ENCODE results near the gene NGEF. TPM values are rescaled to one million over a fixed set of nuclear protein-coding genes. Genes with fewer than 3 reads are reported as not detected.
"Not testable (repeated sequence)": the region's sequence is repeated elsewhere in the genome, so short reads cannot be mapped to it uniquely, and the experiment has no call there.

Gene NGEF
- total RNA-seq, 1 experiment from 2014 or later = 3.4 TPM

DNA sequence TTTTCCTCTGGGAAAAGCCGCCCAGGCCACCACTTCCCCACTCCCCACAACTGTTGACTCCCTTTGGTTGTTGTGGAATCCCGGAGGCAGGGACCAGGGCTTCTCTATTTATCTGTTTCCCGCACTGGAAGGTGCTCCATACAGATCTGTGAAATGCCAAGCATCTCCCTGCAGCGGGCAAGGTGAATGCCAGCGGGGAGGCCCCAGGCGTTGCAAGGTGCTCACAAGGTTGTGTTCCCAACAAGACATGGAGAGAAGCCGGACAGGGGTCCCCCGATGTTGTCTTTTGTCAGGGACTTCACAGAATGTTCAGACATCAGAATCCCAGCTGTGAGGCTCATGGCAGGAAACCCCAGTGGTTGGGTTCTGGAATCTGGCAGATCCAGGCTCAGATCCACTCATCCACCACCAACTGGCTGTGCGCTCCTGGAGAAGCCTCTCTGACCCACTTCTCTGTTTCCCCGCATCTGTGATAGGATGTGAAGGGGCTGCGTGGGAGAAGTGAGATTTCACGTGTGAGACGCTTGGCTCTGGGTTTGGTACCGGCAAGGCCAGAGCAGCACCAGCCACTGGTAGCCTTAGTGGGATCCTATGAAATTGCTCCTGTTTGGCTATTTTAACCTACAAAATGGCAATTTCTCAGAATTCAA, 10.8 kb upstream of the NGEF start:
- DNase-seq (ENCODE audit: extremely low read depth, low read depth) = no peak

DNA sequence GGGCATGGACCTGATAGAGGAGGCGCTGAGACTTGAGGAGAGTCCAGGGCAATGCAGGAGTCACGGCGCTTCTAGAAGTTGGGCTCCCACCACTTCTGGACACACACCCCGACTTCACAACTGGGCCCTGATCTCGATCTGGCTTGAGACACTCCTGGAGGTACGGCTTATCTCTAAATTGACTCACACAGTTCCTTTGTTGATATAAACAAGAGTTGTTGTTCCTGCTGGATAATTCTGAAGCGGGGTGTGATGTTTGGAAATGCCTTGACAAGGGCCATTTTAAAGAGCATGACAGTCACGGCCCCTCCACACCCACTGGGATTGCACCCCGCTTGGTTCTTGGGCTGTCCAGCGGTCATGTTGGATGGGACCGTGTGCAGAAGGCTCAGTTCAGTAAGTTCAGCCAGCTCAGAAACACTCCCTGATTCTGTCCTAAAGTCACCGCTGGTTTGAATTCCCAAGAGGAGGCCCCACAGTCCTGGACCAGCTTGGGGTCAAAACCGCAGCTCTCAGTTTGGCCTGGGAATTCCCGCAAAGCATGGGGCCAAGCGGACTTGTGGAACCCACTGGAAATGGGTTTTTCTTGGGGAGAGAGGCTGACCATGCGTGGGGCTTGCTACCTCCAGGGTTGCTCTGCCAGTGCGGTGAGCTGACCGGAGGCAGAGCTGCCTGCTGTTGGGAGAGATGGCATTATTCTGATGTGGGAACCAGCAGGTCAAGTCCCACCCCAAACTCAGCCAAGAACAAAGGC, 10.1 kb upstream of the NGEF start:
- DNase-seq (ENCODE audit: extremely low read depth, low read depth) = no peak

DNA sequence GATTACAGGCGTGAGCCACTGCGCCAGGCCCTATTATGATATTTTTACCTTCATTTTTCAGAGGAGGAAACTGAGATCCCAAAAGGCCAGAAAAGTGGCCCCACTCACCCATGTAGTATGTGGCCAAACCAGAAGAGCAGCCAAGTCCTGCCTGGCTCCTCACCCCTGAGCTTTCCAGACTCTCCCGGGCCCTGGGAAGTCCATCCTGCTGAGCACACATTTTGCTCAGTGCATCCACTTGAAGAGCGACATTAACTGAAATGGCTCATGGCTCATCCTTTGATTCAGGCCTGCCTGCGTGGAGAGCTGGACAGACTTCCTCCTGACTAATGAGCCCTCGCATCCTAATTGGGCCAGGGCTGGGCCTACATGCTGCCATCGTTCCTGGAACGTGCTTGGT, 9.5 kb upstream of the NGEF start:
- no peak for DNase-seq (ENCODE audit: extremely low read depth, low read depth)

DNA sequence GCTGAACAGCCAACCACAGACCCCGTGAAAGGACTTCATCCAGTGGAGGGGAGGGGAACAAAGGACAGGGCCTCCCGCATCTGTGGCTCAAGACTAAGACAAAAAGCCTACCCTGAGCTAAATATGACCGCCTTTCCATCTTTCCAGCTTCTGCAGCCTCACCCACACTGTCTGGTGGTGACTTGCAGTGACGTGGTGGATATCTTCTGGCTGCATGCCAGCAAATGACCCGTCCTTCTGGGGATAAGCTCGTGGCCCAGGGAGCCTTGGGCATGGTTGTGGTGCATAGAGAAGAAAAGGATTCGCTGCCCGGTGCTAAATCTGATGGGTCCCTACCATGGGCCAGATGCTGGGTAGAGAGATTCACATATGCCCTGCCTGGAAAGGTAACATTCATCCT, 8.7 kb upstream of the NGEF start:
- no peak for DNase-seq (ENCODE audit: extremely low read depth, low read depth)

DNA sequence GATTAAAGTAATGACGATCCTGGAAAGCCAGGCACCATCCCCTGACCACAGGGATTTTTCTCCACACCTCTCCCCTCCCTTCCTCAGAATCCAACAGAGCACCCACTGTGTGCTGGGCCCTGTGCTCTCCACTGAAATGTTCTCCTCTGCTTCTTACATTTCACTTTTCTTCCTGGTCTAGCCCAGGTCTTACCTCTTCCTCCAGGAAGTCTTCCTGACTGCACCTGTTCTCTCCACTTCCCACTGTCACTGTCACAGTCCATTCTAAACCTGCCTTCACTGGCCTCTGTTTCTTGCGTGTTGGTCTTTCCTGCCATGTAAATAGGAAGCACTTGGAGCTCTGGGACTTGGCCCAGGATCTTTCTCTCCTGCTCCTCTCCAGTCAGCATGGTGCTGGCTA, 7.4 kb upstream of the NGEF start:
- no peak for DNase-seq (ENCODE audit: extremely low read depth, low read depth)

DNA sequence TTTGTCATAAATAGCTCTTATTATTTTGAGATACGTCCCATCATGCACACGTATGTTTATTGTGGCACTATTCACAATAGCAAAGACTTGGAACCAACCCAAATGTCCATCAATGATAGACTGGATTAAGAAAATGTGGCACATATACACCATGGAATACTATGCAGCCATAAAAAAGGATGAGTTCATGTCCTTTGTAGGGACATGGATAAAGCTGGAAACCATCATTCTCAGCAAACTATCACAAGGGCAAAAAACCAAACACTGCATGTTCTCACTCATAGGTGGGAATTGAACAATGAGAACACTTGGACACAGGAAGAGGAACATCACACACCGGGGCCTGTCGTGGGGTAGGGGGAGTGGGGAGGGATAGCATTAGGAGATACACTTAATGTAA, 6.6 kb upstream of the NGEF start:
- DNase-seq (ENCODE audit: extremely low read depth, low read depth) = not testable (repeated sequence)

DNA sequence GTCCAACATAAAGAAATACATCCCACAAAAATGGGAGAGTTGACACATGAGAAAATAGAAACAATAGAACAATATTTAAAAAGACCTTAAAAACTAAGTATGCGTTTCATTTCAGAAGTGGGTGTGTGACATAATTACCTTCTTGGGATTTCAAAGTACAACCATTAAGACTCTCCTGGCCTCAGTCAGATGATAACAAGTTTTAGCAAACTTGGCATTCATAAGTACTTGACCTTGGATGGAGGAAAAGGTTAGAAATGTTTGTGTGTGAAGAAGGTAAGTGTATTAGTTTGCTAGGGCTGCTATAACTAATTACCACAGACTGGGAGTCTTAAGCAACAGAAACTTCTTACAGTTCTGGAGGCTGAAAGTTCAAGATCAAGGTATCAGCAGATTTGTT, 4.9 kb upstream of the NGEF start:
- no peak for DNase-seq (ENCODE audit: extremely low read depth, low read depth)

DNA sequence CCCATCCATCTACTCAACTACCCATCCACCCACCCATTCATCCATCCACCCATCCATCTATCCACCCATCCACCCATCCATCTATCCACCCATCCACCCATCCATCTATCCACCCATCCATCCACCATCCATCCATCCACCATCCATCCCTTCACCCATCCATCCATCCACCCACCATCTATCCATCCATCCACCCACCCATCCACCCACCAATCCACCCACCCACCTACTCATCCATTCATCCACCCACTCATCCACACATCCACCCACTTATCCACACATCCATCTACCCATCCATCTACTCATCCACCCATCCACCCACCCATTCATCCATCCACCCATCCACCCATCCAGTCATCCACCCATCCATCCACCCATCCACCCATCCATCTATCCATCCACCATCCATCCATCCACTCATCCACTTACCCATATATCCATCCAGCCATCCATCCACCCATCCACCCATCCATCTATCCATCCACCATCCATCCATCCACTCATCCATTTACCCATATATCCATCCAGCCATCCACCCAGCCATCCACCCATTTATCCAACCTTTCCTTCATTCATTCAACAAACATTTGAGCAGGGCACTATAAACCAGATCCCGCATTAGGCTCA, 2.1 kb upstream of the NGEF start:
- no peak for DNase-seq (ENCODE audit: extremely low read depth, low read depth)

DNA sequence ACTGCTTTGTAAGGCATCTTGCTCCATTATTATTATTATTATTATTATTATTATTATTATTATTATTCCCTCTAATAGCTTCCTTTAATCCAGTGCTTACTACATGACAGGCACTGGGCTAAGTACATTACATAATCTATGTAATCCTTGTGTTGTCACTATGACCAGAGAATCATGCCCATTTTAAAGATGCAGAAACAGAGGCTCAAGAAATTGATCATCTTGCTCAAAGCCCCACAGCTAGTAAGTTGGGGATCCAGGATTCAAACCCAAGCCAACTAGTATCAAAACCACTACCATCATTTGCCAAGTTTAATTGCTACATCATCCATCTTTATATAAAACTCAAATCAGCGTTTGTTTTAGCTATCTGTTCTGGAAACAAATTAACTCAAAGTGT, 594 bp upstream of the NGEF start:
- DNase-seq (ENCODE audit: extremely low read depth, low read depth) = no peak

DNA sequence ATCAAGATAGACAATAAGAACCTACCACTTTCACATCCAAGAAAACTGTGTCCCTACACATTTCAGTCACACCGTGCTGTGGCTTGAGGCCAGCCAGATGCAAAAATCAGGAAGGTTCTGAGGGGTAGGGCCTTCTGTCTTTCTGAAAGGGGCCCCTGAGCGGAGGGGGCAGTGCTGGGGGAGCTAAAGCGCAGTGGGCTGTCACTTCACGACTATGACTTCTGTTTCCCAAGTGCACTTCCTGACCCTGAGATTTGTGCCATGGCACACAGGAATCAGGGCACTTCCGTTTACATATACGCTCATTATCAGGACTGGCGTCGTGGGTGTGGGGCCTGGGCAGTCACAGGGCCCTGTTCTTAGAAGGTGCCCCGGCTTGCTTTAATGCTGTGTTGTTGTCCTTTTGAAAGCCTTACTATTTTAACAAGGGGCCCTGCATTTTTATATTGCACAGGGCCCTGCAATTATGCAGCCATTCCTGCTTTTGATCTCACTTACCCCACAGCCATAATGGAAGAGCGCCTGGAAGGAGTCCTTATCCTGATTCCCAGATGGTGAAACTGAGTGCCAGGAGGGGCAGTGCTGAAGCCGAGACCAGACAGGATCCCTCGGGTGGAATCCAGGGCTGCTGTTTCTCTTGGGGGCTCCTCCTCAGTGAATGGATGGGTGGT, 620 bp downstream of the NGEF start:
- no peak for DNase-seq (ENCODE audit: extremely low read depth, low read depth)

DNA sequence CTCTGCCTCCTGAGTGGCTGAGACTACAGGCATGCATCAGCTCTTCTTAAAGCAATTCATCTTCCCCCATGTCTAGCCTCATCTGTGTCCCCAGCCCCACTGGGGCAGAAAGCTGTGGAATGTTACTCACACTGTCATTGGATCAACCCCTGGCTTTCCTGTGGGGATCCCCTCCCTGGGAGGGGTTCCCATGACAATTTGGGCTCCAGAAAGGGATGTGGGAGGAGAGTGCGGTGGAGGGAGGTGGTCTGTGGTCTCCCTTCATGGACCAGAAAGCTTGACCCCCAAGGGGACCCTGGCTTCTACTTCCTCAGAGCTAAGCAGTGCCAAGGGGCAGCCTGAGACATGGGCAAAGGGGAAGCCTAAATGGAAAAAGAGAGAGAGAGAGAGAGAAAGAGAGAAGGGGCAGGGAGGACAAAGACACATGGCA, 1.3 kb downstream of the NGEF start:
- no peak for DNase-seq (ENCODE audit: extremely low read depth, low read depth)

DNA sequence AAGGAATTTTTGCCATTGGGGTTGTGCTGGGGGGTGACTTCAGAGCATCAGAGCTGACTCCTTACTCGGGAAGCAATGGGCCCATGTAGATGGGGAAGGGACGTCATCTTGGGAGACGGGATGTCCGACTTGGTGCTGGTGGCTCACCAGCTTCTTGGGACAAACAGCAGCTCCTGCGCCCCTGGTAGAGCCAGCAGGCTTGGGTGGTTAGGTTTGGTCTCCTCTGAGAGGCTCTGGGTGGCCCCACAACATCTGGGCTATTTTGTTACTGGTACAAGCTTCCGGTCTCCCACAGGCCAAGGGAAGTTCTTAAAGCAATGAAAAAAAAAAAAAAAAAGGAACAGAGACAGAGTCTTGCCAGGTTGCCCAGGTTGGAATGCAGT, 1.8 kb downstream of the NGEF start:
- no peak for DNase-seq (ENCODE audit: extremely low read depth, low read depth)

DNA sequence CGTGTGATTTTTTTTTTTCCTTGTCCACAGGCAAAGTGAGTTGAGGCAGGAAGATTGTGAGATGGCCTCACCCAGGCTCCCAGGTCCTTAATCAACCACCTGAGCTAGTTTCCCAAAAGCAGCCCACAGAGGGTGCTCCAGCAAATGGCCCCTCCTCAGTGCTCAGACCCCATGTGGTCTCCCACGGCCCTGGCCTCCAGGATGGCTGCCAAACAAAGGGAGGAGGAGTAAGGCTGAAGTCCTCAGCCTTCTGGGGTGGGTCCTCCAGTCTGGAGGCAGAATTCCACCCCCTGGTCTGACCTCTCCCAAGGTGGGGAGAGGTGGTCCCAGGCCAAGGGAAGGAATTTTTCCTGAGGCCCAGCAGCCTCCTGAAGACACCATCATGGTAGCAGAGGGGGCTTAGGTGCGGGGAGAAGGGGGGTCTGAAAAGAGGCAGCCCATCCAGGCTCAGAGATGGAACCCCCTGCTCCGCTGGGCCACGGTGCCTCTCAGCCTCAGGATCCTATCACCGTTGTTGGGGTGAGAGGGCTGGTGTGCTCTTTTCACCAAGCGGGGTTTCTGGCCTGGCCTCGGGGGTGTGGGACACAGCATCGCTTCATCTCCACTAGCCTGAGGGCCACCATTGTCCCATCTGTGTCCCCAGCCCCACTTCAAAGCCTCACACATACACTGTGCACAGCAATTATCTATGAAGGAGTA, 2.3 kb downstream of the NGEF start:
- DNase-seq (ENCODE audit: extremely low read depth, low read depth) = no peak

DNA sequence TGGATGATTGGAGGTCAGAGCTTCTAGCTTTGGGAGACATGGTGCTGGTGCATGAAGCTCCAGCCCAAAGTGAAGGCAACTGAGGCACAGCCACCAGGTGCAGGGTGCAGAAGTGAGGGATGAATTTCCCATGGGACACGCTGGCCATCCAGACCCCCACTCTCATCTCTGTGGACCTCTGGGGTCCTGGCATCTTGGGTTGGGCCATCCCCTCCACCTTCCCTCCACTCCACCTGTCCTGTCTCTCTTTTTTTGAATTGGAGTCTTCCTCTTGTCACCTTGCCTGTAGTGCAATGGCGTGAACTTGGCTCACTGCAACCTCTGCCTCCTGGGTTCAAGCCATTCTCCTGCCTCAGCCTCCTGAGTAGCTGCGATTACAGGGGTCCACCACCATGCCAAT, 3.4 kb downstream of the NGEF start:
- no peak for DNase-seq (ENCODE audit: extremely low read depth, low read depth)

DNA sequence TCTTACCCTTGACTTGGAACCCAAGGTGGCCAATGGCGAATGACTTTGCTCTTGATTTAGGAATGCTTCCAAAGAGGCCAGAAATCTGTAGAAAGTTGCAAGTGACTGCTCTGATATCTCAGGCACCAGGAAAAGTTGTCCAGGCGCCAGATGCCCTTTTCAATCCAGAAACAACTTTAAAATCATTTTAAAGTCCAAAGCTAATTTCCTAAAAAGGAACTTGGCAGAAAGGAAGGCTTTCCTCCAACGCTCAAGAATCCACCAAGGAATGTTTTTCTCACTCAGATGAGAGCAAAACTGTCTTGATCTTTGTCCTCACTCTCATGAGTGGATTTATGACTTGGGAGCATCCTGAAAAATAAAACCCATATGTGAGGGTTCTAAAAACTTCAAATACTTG, 5.3 kb downstream of the NGEF start:
- DNase-seq (ENCODE audit: extremely low read depth, low read depth) = no peak

DNA sequence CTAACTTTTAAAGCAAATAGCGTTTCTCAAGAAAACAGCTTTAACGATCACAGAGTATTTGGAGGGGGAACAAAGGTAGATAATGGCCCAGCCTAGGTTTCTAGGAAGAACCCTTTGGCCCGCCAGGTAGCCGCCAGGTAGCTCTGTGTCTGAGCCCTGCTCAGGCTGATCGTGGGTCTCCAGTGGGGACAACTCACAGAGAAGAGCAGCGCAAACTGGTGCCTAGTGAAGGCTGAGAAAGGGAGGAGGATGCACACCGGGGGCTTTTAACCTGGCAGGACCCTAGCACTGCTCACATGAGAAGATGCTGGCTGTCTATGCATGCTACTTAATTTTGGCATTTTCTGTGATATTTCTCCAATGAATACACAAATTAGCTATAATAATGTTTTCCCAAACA, 5.8 kb downstream of the NGEF start:
- DNase-seq (ENCODE audit: extremely low read depth, low read depth) = no peak

DNA sequence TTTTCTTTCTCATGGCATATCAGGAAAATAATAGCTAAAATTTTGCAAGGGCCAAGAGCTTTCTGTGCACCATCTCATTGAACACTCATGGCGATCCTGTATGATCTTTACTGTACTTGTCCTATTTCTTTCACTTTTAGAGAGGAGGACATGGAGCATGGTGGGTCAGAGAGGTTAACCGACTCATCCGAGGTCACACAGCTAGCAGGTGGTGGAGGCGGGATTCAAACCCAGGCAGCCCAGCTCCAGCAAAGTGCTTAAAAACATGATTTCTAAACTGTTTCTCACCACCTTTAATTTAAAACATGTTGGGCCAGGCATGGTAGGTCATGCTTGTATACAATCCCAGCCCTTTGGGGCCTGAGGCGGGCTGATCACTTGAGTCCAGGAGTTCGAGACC, 6.4 kb downstream of the NGEF start:
- no peak for DNase-seq (ENCODE audit: extremely low read depth, low read depth)

DNA sequence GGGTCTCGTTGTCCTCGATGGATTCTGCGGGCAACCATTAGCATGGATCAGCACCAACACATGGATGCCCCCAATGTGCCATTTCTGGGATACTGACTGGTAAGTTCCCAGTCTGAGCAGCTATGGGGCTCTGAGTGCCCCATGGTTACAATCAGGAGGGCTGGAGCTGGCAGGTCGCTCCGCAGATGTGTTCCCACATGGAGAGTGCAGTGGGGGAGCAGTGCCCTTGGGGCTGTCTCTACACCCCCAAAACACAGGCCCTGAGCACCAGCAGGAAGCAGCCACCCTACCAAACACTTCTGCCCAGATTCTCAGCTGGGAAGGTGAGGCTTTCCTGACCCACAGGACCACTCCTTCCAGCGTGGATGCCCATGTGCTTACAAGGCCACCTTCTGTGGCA, 8.0 kb downstream of the NGEF start:
- no peak for DNase-seq (ENCODE audit: extremely low read depth, low read depth)

DNA sequence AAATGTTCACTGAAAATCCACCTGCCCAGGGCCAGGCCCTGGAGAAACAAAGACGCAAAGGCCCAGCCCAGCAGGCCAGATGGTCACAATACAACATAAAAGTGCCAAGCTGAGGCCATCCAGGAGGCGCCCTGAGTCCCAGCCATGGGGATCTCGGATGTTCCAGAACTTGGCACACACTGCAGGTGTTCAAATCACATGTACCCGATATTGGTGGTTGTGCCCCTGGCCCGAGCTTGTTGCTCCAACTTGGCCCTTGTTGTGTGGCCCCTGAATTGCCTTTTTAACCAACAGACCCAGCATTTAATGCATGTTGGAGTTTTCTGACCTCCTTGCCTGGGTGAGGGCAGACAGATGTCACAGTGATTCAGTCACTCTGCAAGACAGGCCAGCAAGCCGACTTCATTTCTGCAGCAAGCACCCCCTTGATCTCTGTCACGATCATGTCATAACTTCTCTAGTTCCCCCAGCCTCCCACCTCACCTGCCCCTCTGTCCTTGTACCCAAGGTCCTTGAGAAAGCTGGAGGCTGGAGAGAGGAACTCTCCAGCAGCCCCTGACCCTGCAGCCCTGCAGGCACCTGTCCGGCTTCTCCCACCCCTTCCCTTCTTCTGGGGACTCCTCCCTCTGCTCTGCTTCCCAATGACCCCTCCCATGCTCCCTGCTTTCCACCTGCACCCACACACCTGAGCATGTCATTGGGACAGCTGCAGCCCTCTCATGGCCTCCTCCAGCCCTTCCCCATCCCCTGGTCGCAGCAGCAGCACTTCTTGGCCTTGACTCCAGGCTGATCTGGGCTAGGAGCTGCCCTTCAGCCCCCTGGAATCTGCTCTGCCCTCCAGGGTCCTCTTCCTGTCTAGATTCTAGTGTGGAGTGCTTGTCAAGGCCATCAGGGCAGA, 9.1 kb downstream of the NGEF start:
- DNase-seq (ENCODE audit: extremely low read depth, low read depth) = no peak

Data from NCI-H460 (cell line).